HCT116 (cell line): Measurements from ENCODE around the gene GYPC. TPM values are rescaled to one million over a fixed set of nuclear protein-coding genes. Genes with fewer than 3 reads are reported as not detected.

ENCODE experiments used
- ATAC-seq: fragments of 200-7000 bp; cut with Tn5 transposase; 2 replicates; pipeline ENCODE4 v1.9.1; 2020; ENCODE audit warnings: mild to moderate bottlenecking, moderate library complexity
- BruUV-seq: library from RNA; stranded (reverse); fragments of 400-500 nt; replicated peaks from 2 replicates; lab custom pipeline; 2021; lab: Mats Ljungman, UMichigan
- CTCF ChIA-PET: fragments of 300-600 bp; sonication (Branson Sonifier 250); formaldehyde crosslinking; loops from one replicate; lab custom pipeline; 2021; ENCODE audit warnings: antibody characterized with exemption; lab: Charles Lee
- POLR2A ChIA-PET: fragments of 300-600, 350-600 bp; sonication (Branson Sonifier 250); formaldehyde crosslinking; loops from one replicate; lab custom pipeline; 2021; ENCODE audit warnings: antibody characterized with exemption; lab: Charles Lee
- RAD21 ChIA-PET, 2 experiments: fragments of 300-600 bp; sonication (Branson Sonifier 250); formaldehyde crosslinking; loops; one replicate each; lab custom pipeline; 2023; ENCODE audit warnings: low total read pairs in 2 of 2; ENCODE audit not compliant: uncharacterized antibody in 2 of 2, unreplicated experiment in 2 of 2, low non-redundant PET in 1 of 2; lab: Charles Lee
- DNase-seq: peaks from one replicate; pipeline ENCODE4 v3.0.0-alpha.2; 2010; ENCODE audit warnings: low read depth, low spot score
- H2AFZ ChIP-seq: fragments of 200-600 bp; shearing (Covaris generic), sonication (generic); 2 replicates; pipeline ENCODE4 v1.6.1; 2017; ENCODE audit warnings: low read depth, mixed run types, mixed read lengths, antibody characterized with exemption, low read length; ENCODE audit not compliant: poor library complexity, severe bottlenecking
- H3K27ac ChIP-seq: 2 replicates; pipeline ENCODE4 v1.5.1; 2012; ENCODE audit warnings: low read depth, low read length
- H3K27me3 ChIP-seq: fragments of 200-600 bp; sonication (generic); 2 replicates; pipeline ENCODE4 v1.6.1; 2016; ENCODE audit warnings: mixed run types, low read length, mixed read lengths; ENCODE audit not compliant: insufficient read depth
- H3K36me3 ChIP-seq, 2 experiments: fragments of 200-500 bp in 1 of 2; fragments of 200-600 bp in 1 of 2; sonication (Bioruptor generic) in 1 of 2; sonication (generic) in 1 of 2; 2 replicates each; pipeline versions ENCODE4 v1.5.1 to v1.6.1; 2014 to 2016; ENCODE audit warnings: low read length in 2 of 2, inconsistent platforms in 1 of 2, mixed read lengths in 1 of 2, mixed run types in 1 of 2; ENCODE audit not compliant: insufficient read depth in 2 of 2, control insufficient read depth in 1 of 2
- H3K4me1 ChIP-seq, 2 experiments: fragments of 200-600 bp in 1 of 2; sonication (generic) in 1 of 2; 2 replicates each; pipeline versions ENCODE4 v1.5.1 to v1.6.1; 2012 to 2017; ENCODE audit warnings: low read length in 2 of 2, inconsistent platforms in 1 of 2, mild to moderate bottlenecking in 1 of 2, mixed read lengths in 1 of 2, mixed run types in 1 of 2, moderate library complexity in 1 of 2; ENCODE audit not compliant: insufficient read depth in 2 of 2, control insufficient read depth in 1 of 2
- H3K4me2 ChIP-seq: fragments of 200-600 bp; sonication (generic); 2 replicates; pipeline ENCODE4 v1.6.1; 2017; ENCODE audit warnings: mixed run types, low read length, mixed read lengths
- H3K4me3 ChIP-seq, 2 experiments: fragments of 200-600 bp in 1 of 2; sonication (generic) in 1 of 2; replicated peaks in 1 of 2; 2 replicates each; pipeline ENCODE4 v1.5.1; 2011 to 2016; ENCODE audit warnings: low read length in 2 of 2, control low read depth in 1 of 2, low read depth in 1 of 2, mild to moderate bottlenecking in 1 of 2, mixed read lengths in 1 of 2, mixed run types in 1 of 2
- H3K79me2 ChIP-seq: fragments of 200-600 bp; sonication (generic); 2 replicates; pipeline ENCODE4 v1.6.1; 2017; ENCODE audit warnings: mild to moderate bottlenecking, mixed run types, low read length, moderate library complexity, mixed read lengths; ENCODE audit not compliant: insufficient read depth
- H3K9ac ChIP-seq: fragments of 200-600 bp; sonication (generic); 2 replicates; pipeline ENCODE4 v1.6.1; 2016; ENCODE audit warnings: low read length, mixed read lengths
- H3K9me2 ChIP-seq: fragments of 200-600 bp; sonication (generic), shearing (Covaris generic); 2 replicates; pipeline ENCODE4 v1.6.1; 2017; ENCODE audit warnings: mixed run types, mild to moderate bottlenecking, moderate library complexity; ENCODE audit not compliant: insufficient read depth
- H3K9me3 ChIP-seq, 2 experiments: fragments of 200-500 bp in 1 of 2; fragments of 200-600 bp in 1 of 2; sonication (Bioruptor generic) in 1 of 2; sonication (generic) in 1 of 2; 2 replicates each; pipeline ENCODE4 v1.6.1; 2014 to 2017; ENCODE audit warnings: low read length in 2 of 2, mixed read lengths in 2 of 2, inconsistent platforms in 1 of 2, low read depth in 1 of 2, mild to moderate bottlenecking in 1 of 2, mixed run types in 1 of 2, moderate library complexity in 1 of 2; ENCODE audit not compliant: control insufficient read depth in 1 of 2, insufficient read depth in 1 of 2
- H4K20me1 ChIP-seq: fragments of 200-600 bp; sonication (generic), shearing (Covaris generic); 2 replicates; pipeline ENCODE4 v1.6.1; 2017; ENCODE audit warnings: mixed run types, mild to moderate bottlenecking, moderate library complexity; ENCODE audit not compliant: insufficient read depth
- ATF3 ChIP-seq: IDR thresholded peaks from 2 replicates; pipeline ENCODE4 v1.6.1; 2012
- CEBPB ChIP-seq: IDR thresholded peaks from 2 replicates; pipeline ENCODE4 v1.6.1; 2012; ENCODE audit warnings: low read depth
- EGR1 ChIP-seq: IDR thresholded peaks from 2 replicates; pipeline ENCODE4 v1.6.1; 2012; ENCODE audit warnings: low read depth
- ELF1 ChIP-seq: IDR thresholded peaks from 2 replicates; pipeline ENCODE4 v1.6.1; 2012; ENCODE audit warnings: low read depth, borderline replicate concordance
- FOSL1 ChIP-seq: IDR thresholded peaks from 2 replicates; pipeline ENCODE4 v1.6.1; 2012; ENCODE audit warnings: low read depth
- JUND ChIP-seq: IDR thresholded peaks from 2 replicates; pipeline ENCODE4 v1.6.1; 2012
- MAX ChIP-seq: IDR thresholded peaks from 2 replicates; pipeline ENCODE4 v1.6.1; 2012
- POLR2AphosphoS5 ChIP-seq: IDR thresholded peaks from 2 replicates; pipeline ENCODE4 v1.6.1; 2011; ENCODE audit warnings: mild to moderate bottlenecking, low read depth, low read length, moderate library complexity
- RAD21 ChIP-seq: IDR thresholded peaks from 2 replicates; pipeline ENCODE4 v1.6.1; 2012; ENCODE audit warnings: low read depth, mild to moderate bottlenecking
- SP1 ChIP-seq: IDR thresholded peaks from 2 replicates; pipeline ENCODE4 v1.6.1; 2012; ENCODE audit warnings: low read depth
- YY1 ChIP-seq: IDR thresholded peaks from 2 replicates; pipeline ENCODE4 v1.6.1; 2011; ENCODE audit warnings: low read length, low read depth, moderate library complexity, mild to moderate bottlenecking; ENCODE audit not compliant: insufficient replicate concordance; ENCODE audit errors: extremely low read depth
- ZBTB33 ChIP-seq: IDR thresholded peaks from 2 replicates; pipeline ENCODE4 v1.6.1; 2011; ENCODE audit warnings: mild to moderate bottlenecking, low read length, moderate library complexity; ENCODE audit not compliant: insufficient replicate concordance; ENCODE audit errors: extremely low read depth
- ZFX ChIP-seq: fragments of 450-650 bp; IDR thresholded peaks from 2 replicates; pipeline ENCODE4 v1.6.1; 2017
- ZNF274 ChIP-seq: fragments of 200-500 bp; sonication (Bioruptor generic); IDR thresholded peaks from 2 replicates; pipeline ENCODE4 v1.6.1; 2014; ENCODE audit warnings: mild to moderate bottlenecking, low read depth, low read length, inconsistent platforms
- intact Hi-C: fragments of 100-400 bp; cut with micrococcal nuclease; formaldehyde crosslinking; loops from 2 replicates; pipeline ENCODE4 v1.10.0; 2022
- total RNA-seq: library from RNA; stranded (reverse); gene quantifications from one replicate; pipeline ENCODE4 v1.2.1, GENCODE V29; 2021; ENCODE audit not compliant: unreplicated experiment

The GYPC gene
- total RNA-seq, 1 experiment from 2014 or later: 0.66 TPM

- Histone ChIP-seq H2AFZ (no peak overlapping the region), H3K4me1 (no peaks in the 10 kb centered on the region), H3K9ac (no peak overlapping the region), H4K20me1 (no peaks in the 10 kb centered on the region), H3K36me3 (no peaks in the 10 kb centered on the region), H3K9me2 (no peaks in the 10 kb centered on the region), H3K27me3 (peaks cover 11% of the 10 kb centered on the region), H3K79me2 (no peaks in the 10 kb centered on the region), H3K4me3 (no peak overlapping the region), H3K27ac (no peak overlapping the region), H3K4me2 (no peak overlapping the region), H3K9me3 (no peaks in the 10 kb centered on the region)
- DNase-seq: no peak
- TF ChIP-seq ZBTB33: no peak
- no peak for TF ChIP-seq YY1
- no peak for TF ChIP-seq JUND
- TF ChIP-seq ELF1: no peak
- no peak for TF ChIP-seq RAD21
- no peak for TF ChIP-seq EGR1
- TF ChIP-seq CEBPB: no peak
- no peak for TF ChIP-seq ZNF274
- no peak for TF ChIP-seq SP1
- no peak for TF ChIP-seq MAX
- TF ChIP-seq FOSL1: no peak
- TF ChIP-seq ATF3: no peak
- no peak for TF ChIP-seq ZFX
- TF ChIP-seq POLR2AphosphoS5: no peak
- RAD21 ChIA-PET: no interaction called here
- no peak for ATAC-seq
- no TSS peak for BruUV-seq
- POLR2A ChIA-PET: no interaction called here
- CTCF ChIA-PET: no interaction called here
- intact Hi-C loops: no loop called here
Observed at GRCh38 chr2:126664639-126665038, 8.7 kb downstream of the GYPC start.
